CD4-positive, alpha-beta T cell treated with Interleukin-4 for 1 hour (primary cell): ENCODE data around the gene GNAL.
"Not testable (repeated sequence)": the region's sequence is repeated elsewhere in the genome, so short reads cannot be mapped to it uniquely, and the experiment has no call there.

Experiments
- DNase-seq, 2 donors: peaks; one replicate each; pipeline ENCODE4 v3.0.0-alpha.2; 2020 to 2022

The GNAL gene

DNA sequence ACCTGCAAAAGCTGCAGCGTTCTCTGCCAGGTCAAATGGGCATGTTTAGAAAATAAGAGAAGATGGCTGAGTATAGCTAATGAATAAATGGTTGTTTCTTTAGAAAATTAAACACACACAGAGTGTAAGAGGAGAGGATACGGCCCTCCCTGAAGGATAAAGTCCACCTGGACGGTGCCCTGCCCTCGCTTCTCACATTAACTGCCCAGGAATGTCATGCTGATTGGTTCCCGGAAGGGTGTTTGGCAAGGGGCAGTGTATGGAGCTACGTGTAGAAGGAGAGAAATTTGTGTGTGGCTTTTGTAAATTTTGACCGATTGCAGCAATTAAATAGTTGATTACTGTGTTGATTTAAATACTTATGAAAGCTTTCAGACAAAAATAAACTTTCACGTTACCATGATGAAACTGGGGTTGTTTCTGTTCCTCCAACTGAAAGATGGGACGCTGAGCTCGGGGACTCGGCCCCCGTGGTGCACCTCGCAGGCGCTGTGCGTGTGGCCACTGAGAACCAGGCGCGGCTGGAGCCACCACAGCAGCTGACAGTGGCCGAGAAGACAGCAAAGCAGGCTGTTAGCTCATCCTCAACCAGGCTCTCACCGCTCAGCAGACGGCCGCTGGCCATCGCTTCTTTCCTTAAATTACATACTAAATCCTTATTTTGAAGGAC lies 196.3 kb downstream of the GNAL start:
- DNase-seq = peak in 1 of 2 donors; percentile 8

DNA sequence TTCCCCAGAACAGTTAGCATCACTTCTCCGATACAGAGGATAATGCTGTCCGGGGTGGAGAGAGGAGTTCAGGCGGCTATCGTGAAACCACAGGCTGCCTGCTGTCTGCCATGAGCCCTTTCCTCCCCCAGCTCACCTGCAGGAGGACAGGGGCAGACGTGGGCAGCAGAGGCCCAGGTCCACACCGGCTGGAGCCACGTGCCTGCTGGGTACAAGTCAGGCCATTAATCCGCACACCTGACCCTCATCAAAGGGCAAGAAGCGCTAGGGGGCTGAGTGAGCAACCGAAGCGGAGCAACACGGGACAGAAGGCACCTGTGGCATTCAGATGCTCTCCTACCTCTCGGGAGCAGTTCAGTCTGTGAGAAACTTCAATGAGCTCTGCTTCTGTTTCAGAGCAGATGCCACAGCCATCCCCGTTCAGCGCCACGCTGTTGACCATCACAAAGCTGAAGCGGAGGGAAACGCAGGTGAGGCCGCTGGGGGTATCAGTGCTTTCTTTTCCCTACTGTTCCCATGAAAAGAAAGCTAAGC lies 197.6 kb downstream of the GNAL start:
- DNase-seq = no peak

DNA sequence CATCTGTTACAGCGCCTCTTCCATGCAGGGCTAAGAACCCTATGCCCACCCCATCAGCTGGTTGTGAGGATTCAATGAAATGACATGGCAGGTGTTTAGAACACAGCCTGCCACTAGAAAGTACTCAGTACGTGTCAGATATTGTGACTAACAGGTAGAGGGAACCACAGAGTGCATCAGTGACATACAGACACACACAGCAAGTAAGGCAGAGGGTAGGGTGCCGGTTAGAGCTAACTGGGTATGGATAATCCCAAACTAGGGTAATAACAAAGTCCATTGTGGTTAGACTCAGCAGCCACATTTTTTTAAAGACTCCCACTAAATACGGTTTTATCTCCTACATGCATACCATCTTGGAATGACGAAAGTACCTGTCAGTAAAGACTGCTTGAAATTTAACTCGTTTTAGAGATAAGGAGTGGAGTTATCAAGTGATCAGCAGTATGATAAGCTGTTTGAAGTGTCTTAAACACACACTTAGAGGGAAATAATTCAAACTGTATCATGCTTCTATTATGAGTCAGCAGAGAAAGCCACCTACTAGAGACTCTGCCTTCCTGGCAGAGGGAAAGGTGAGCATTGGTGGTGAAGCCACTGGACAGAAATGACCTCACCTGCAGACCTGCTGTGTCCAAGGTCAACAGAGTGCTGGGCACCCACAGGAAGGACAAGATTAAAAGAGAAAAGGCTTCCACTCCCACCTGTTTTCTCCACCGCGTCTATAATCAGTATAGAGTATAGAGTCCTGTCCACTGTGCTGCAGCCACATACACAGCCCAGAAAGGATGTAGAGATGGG lies 198.5 kb downstream of the GNAL start:
- DNase-seq = no peak

DNA sequence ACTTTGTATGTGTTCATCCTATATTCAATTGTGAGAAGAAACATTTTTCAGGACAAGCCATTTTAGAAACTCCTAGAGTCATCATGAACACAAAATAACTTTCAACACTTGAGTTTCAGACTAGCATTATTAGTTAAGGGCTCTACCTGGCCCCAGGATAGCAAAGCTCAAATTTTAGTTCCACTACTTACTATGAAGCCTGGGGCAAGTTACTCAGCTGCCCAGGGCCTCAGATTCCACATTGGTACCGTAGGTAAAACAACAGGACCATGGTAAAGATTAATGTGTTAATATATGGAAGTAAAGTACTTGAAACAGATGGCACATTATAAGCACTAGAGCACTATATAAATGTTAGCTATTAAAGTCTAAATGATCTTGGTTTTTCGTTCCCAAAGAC lies 199.7 kb downstream of the GNAL start:
- DNase-seq = no peak

DNA sequence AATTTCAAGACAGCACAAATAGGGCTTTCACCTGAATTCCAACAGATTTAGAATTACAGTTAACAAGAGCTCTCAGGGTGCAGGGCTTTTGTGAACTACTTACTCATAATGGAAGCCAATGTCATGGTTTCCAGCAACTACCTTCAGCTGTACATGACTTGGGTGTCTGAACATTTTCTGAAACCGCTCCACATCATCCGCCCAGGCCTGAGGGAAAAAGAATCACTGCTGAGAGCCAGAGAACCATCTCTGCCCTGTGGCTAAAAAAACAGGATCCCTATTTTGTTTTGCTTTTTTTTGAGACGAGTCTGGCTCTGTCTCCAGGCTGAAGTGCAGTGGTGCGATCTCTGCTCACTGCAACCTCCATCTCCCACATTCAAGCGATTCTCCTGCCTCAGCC lies 200.2 kb downstream of the GNAL start:
- no peak for DNase-seq

DNA sequence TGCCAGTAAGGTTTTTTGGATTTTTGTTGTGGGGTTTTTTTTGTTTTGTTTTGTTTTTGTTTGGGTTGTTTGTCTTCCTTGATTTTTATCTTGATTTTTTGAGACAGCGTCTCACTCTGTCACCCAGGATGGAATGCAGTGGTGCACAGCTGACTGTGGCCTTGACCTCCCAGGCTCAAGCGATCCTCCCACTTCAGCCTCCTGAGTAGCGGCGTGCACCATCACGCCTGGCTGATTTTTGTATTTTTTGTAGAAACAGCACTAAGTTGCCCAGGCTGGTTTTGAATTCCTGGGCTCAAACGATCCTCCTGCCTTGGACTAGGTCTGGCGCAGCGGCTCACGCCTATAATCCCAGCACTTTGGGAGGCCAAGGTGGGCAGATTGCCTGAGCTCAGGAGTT lies 202.7 kb downstream of the GNAL start:
- no peak for DNase-seq

DNA sequence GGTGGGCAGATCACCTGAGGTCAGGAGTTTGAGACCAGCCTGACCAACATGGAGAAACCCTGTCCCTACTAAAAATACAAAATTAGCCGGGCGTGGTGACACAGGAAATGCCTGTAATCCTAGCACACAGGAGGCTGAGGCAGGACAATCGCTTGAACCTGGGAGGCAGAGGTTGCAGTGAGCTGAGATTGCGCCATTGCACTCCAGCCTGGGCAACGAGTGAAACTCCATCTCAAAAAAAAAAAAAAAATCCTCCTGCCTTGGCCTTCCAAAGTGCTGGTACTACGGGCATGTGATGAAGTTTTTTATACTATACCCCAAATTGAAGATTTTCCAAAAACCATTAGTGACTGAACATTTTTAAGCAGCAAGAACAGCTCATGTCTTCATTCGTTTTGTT lies 203.4 kb downstream of the GNAL start:
- not testable (repeated sequence) for DNase-seq

DNA sequence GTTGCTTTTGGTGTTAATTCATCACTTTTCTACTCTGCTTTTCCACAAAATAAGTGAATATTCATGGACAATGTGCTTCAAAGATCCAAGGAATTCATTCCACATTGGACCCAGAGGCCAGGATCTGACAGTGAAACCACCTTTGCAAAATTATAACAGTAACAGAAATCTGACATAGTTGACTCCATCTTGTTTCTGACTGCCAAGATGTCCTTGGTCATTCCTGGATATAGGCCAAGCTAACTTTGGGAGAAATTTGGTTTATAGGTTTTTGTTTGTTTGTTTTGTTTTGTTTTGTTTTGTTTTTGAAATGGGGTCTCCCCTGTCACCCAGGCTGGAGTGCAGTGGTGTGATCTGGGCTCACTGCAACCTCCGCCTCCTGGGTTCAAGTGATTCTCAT lies 208.7 kb downstream of the GNAL start:
- DNase-seq = no peak

DNA sequence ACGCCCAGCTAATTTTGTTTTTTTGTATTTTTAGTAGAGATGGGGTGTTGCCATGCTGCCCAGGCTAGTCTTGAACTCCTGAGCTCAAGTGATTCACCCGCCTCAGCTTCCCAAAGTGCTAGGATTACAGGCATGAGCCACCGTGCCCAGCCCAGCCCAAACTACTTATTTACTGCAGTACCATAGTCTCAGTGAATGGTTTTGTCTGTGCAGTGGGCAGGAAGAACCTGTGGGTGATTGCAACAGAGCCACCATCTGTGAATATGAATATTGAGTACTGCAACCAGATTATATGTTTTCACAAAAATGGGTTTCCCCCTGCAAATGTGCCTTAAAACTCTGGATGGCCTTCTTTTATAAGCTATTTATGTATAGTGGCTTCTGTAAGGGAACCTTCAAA lies 210.0 kb downstream of the GNAL start:
- no peak for DNase-seq

DNA sequence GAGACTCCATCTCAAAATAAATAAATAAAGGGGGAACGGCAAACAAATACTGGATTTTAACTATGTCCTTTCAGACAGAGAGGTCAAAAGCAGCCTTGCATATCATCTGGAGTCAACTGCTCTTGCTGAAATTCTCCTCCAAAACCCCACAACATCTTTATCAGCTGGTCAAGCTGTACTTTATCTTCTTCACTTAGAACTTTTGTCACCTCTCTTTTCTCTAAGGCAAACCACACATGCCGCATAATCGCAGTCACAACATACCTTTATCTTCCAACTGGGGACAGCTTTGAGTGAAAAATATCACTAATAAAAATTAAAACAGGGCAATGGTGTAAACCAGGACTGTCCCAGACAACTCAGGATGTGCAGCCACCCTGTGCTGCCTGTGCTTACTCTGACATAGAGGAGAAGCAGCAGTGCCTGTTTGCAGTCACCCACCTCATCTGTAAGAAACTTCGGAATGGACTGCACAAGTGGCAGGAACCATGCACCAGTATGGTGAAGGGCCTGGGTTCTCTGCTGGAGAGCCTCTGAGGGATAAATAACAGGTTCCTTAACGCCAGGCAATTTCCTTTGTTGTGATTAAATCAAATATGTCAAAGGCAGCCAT lies 212.9 kb downstream of the GNAL start:
- DNase-seq = no peak

DNA sequence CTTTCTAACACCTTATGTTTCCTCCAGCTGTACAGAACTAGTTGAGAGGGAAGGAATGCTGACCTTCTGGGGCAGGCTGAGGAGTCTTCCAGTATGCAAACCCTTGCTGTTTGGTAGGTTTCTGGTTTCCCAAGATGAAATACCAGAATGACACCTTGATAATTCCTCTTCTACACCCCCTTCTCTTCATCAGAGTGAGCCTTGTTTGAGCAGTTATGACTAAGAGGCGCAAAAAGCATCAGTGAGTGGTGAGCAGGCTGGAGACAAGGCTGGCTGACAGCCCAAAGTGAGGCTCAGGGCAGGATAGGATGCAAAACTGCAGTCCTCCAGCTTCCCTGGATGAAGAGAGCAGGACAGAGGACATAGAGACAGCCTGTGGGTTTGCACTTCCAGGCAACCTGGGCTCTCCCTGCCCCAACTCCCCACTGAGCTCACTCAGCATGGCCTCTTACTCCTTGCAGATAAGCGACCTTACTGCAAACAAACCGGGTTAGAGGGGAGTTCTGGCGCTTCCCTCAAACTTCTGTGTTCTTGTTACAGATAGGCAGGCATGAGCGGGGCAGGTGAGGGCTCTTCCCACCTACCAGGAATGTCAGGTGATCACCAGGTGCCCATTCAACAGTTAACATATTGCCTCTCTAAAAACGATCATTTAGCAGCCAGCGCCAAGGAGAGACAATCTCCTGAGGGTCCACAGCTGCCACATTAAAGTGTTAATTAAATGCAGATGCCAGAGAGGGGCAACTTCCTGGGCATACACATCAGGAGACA lies 213.6 kb downstream of the GNAL start:
- DNase-seq = no peak

DNA sequence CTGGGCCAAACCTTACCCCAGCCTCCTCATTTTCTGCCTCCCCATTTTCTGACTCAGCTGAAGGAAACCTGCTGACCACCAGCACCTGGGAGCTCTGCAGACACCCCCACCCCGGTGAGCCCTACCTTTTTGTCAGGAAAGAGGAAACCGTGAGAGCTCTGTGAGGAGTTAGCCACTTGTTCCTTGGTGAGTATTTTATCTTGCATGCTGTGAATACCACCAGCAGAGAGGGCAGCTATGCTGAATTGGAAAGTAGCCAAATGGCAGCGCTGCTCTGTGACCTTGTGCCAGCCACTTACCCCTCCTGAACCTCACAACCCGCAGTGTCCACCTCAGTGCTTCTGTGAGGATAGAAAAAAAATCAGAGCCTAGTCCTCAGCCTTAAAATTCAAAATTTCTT lies 216.5 kb downstream of the GNAL start:
- DNase-seq = no peak

DNA sequence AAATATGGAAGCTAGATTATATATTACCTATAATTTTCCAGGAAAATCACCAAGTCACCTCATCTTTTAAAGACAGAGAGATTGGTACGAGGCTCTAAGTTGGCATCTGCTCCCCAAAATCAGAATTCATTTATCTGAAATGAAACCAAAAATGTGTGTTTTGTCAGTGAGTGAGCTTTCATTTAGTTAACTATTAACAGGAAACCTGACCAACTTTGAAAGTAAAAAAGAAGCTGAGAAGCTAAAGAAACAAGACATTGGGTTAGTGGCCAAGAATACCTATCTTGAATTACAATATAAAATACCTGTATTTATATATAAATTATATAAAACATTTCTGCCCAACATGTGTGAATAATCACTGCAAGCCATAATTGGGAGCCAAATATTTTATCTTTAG lies 217.1 kb downstream of the GNAL start:
- DNase-seq = no peak

DNA sequence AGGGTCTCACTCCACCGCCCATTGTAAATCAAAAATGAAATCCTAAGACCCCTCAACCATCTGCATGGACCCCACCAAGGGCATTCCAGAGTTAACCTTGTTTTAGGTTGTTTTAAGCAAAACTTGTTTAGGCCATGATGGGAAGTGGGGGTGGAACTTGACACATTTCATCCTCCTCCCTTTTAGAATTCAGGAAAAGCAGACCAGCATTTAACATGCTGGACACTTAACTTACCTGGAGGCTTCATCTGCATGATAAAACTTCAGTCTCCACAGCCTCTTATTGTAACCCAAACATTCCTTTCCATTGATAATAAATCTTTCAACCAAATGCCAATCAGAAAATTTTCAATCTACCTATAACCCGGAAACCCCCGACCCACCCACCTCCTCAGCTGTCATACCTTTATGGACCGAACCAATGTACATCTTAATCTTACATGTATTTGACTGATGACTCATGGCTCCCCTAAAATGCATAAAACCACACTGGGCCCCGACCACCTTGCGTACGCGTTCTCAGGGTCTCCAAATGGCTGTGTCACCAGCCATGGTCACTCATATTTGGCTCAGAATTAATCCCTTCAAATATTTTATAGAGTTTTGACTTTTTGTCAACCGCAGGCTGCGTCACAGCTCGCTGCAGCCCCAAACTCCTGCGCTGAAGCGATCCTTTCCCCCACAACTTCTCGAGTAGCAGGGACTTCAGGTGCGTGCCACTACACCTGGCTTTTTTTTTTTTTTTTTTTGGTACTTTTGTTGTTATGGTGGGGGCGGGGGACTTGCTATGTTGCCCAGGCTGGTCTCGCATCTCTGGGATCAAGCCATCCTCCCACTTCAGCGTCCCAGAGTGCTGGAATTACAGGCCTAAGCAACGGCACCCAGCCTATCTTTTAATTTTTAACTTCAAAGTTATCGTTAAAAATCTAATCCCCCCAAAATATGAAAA lies 218.1 kb downstream of the GNAL start:
- DNase-seq = no peak

DNA sequence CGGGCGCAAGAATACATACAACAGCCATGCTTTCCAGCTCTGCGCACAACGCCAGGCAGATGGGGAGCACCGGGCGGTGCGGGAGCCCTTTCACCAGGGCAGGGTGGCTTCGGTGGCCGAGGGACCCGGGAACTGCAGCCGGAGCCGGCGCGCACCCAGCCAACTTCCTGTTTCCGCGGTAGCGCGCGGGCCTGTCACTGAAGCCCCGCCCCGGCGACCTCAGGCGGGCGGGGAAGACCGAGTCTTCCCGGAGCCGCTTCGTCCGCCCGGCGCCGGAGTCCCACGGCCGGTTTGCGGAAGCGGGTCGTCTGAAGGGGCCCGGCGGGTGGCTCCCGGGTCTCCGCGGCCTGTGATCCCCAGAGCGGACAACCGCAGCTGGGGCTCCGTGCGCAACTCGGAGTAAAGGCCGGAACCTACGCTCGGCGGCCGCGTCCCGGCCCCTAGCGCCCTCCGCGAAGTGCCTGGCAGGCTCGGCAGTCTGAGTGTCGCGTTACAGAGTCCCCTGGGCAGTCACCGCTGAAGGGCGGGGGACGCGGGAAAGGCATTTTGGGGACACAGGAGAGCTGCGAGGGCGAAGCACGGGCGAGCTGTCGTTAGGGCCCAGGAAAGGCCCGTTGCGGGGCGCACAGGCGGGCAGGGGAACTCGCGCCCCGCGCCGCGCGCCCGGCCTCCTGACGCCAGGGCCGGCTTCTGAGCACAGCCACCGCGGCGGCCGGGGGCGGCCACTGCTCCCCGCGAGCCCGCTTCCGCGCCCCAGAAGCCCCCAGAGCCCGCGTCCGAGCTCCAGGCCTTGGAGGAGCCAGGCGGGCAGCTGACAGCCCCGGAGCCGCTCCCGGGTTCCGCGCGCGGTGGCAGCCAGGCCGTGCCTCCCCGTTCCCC lies 219.4 kb downstream of the GNAL start, which contains the start of gene MPPE1:
MPPE1 (minus strand) TSS at position 136 of the 879 bp plus-strand sequence. CDS start 11,053 bp downstream, outside the sequence.
- peak; percentile 85 to 88 for DNase-seq

DNA sequence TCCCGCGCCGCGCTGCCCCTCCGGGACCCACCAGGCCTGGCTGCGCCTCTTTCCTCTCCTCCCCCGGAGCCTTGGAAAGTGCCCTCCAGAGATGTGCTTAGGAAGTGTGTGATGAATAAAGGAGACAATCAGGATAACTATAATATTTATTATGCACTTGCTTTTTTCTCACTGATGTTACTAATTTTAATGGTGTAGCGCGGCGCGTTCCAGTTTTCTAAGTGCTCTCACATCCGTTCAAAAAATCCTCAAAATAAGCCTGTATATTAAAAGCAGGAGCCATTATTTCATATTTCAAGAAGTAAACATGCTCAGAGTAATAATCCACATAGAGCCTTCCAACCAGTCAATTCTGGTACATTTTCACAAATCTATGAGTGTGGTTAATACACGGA lies 220.0 kb downstream of the GNAL start:
- no peak for DNase-seq

DNA sequence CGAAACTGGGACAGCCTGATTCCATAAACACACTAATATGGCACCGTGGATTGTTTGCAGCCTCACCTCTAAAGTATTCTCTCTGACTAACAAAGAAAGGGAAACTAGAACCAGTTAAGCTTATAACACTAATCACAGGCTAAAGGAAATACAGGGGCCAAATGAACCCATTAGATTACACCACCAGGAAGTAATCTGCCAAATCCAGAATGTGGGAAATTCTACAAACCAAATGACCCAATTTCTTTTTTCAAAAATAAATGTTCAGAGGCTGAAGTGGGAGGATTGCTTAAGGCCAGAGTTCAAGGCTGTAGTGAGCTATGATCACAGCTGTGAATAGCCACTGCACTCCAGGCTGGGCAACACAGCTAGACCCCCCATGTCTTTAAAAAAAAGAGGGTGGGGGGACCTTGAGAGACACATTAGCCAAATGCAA lies 220.5 kb downstream of the GNAL start:
- no peak for DNase-seq

DNA sequence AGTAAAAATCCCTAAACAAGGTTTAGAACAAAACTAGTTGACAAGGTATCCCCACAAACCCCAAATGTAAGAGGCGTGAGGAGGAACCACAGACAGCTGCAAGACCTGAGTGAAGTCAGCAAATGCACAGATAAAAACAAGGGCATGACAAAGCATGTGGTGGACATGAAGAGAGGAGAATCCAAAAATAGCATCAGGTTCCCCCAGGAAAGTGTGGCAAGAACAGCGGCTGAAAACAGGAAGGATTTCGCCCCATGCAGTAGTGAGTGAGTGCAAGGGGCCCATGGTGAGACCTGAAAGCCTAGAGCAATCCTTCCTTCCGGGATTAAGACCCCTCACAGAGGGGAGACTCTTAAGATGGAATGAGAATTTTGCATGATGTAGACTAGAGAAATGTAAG lies 227.8 kb downstream of the GNAL start:
- DNase-seq = peak in 1 of 2 donors; percentile 15

DNA sequence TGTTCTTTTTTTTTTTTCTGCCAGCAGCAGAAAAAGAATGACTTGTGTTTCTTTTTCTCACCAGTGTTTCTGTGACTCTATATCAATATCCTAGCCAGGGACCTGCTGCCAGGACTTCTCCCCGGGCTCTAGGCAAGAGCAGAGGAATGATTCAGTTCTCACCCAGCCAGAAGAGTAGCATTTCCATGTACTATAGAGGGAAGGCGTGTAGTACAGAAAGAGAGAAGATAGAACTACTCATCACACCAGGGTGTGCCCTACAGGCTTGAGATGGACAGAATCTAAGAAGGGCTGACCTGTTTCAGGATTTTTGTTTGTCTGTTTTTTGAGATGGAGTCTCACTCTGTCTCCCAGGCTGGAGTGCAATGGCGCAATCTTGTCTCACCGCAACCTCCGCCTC lies 230.5 kb downstream of the GNAL start:
- not testable (repeated sequence) for DNase-seq

DNA sequence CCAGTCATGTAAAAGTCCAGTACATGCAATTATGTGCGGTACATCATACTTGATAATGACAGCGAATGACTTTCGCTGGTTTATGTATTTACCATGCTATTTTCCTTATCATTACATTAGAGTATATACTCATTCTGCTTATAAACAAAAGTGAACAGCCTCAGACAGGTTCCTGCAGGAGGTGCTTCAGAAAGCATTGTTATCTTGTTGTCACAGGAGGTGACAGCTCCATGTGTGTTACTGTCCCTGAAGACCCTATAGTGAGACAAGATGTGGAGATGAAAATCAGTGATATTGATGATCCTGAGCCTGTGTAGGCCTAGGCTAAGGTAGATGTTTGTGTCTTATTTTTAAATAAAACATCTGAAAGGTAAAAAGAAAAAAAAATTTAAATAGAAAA lies 234.4 kb downstream of the GNAL start:
- no peak for DNase-seq
